SKM-1 (cell line): ENCODE measurements around the gene TNS3.

Experiments
- DNase-seq: peaks from one replicate; lab custom pipeline; 2025; ENCODE audit not compliant: unreplicated experiment; lab: John Stamatoyannopoulos, UW

Gene TNS3

GRCh38 chr7:47247132-47247531, 334.8 kb downstream of the TNS3 start:
- no peak for DNase-seq

- DNase-seq, result no peak
These were observed 337.2 kb downstream of the TNS3 start for GRCh38 chr7:47244692-47245091.

GRCh38 chr7:47241112-47242065, 340.5 kb downstream of the TNS3 start:
- no peak for DNase-seq

GRCh38 chr7:47239931-47240421, 341.9 kb downstream of the TNS3 start:
- DNase-seq, result no peak

- DNase-seq, result no peak
These were observed 342.9 kb downstream of the TNS3 start for GRCh38 chr7:47239034-47239433.

- no peak for DNase-seq
These were observed 345.3 kb downstream of the TNS3 start for GRCh38 chr7:47236480-47237129.

- DNase-seq, result no peak
These were observed 347.9 kb downstream of the TNS3 start for GRCh38 chr7:47233996-47234395.

GRCh38 chr7:47232751-47233412, 349.0 kb downstream of the TNS3 start:
- DNase-seq, result no peak

- no peak for DNase-seq
These were observed 350.3 kb downstream of the TNS3 start for GRCh38 chr7:47231627-47232026.

- DNase-seq, result no peak
These were observed 350.9 kb downstream of the TNS3 start for GRCh38 chr7:47231032-47231431.

- DNase-seq, result no peak
These were observed 353.4 kb downstream of the TNS3 start for GRCh38 chr7:47228386-47229014.

GRCh38 chr7:47227762-47228177, 354.1 kb downstream of the TNS3 start:
- no peak for DNase-seq

GRCh38 chr7:47226696-47227095, 355.2 kb downstream of the TNS3 start:
- DNase-seq, result no peak

GRCh38 chr7:47225387-47226131, 356.4 kb downstream of the TNS3 start:
- DNase-seq, result no peak
